GM18498 (cell line): Measurements from ENCODE around the gene MTREX.

Experiments
- ATAC-seq: cut with Tn5 transposase; IDR thresholded peaks from one replicate; pipeline ENCODE4 v1.9.1; 2021; ENCODE audit warnings: mild to moderate bottlenecking, moderate library complexity; ENCODE audit not compliant: unreplicated experiment

MTREX gene

DNA sequence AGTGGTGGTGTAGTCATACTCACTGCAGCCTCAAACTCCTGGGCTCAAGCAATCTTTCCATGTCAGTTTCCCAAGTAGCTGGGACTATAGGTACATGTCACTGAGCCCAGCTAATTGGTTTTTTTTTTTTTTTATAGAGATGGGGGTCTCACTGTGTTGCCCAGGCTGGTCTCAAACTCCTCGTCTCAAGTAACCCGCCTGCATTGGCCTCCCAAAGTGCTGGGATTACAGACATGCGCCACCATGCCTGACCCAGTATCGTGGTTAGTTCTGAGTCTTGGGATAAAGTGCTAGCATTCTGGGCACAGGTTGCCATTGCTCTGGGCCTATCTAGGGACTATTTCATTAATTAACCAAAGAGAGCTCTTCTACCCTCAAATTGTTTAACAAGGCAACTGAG is 118.7 kb downstream of the MTREX start:
- ATAC-seq, result no peak

- no peak for ATAC-seq
These were observed 119.4 kb downstream of the MTREX start for GRCh38 chr5:55427157-55427556.

DNA sequence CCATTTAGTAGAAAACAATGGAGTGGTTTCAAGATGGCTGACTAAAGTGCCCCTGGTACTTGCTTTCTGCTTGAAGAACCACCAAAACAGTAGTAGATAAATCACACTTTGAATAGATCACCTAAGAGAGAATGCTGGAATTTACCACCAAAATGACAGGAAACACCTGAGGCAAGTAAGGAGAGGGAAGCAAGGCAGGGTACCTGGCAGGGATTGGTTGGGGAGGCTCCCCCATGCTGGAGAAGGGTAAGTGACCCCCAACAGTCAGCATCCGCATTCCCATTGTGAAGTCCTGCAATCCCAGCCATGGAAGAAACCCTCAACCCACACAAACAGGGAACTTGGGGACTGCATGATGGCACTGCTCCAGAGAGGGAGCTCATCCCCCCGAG is 121.4 kb downstream of the MTREX start:
- no peak for ATAC-seq

GRCh38 chr5:55429613-55430253 is 121.9 kb downstream of the MTREX start:
- no peak for ATAC-seq

DNA sequence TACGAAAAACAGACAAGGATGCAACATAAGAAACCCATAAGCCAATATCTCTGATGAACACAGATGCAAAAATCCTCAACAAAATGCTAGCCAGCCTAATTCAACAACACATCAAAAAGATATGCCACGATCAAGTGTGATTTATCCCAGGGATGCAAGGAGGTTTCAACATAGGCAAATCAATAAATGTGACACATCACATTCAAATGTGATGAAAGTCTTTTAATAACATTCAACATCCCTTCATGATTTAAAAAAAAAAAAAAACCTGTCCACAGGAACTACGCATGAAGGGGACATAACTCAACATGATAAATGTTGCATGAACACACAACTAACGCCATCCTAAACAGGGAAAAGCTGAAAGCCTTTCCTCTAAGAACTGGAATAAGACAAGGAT is 124.8 kb downstream of the MTREX start:
- no peak for ATAC-seq

- no peak for ATAC-seq
These were observed 129.7 kb downstream of the MTREX start for GRCh38 chr5:55437452-55437851.

DNA sequence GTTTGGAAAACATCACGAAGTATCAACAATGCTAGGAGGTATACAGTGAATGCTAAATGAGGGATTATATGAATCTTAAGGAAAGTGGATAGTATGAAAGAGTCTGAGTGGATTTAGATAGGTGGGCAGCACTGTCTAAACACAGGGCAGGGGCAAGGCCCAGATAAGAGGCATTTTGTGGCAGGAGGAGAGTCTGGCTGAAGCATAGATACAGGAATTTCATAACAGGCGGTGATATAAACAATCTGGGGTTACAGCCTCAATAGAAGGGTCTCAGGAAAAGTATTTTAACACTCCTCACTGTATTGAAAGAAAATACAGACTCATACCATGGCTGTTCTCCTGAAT is 130.0 kb downstream of the MTREX start:
- no peak for ATAC-seq

GRCh38 chr5:55438998-55439397 is 131.2 kb downstream of the MTREX start:
- no peak for ATAC-seq

GRCh38 chr5:55440188-55440646 is 132.4 kb downstream of the MTREX start:
- ATAC-seq, result no peak

DNA sequence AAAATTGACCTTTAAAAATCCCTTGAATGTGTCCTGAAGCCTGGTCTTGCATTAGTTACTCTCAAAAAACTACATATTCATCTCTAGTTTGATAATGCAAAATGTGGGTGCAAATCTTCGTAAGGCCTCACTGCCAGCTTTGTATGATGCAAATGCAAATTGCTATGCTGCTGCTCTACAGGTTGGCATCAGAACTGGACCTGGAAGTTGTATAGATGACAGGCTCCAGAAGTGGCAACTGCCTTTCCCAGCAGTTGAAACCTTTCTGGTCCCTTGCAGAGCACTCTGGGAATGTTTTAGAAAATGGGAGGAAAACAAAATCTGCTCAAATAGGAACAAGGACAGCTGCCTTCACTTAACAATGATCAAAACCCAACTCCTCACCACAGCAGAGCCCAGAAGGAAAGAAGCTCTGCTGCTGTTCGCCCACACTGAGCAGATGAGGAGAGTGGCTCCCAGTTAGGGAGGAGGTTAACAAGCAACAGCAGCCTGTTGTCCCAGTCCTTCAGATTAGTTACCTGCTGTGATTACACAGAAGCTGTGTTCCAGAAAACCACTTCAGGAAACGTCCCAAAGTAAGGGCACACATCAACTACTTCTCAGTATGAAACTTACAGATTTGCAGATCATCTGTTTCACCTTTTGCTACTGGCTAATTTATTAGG is 133.4 kb downstream of the MTREX start:
- ATAC-seq, result no peak

GRCh38 chr5:55441954-55442353 is 134.2 kb downstream of the MTREX start:
- no peak for ATAC-seq

GRCh38 chr5:55445791-55446190 is 138.0 kb downstream of the MTREX start:
- ATAC-seq, result no peak

- no peak for ATAC-seq
These were observed 139.0 kb downstream of the MTREX start for GRCh38 chr5:55446640-55447351.

- ATAC-seq, result no peak
These were observed 142.4 kb downstream of the MTREX start for GRCh38 chr5:55450050-55450765.

- ATAC-seq, result no peak
These were observed 144.2 kb downstream of the MTREX start for GRCh38 chr5:55451976-55452375.

DNA sequence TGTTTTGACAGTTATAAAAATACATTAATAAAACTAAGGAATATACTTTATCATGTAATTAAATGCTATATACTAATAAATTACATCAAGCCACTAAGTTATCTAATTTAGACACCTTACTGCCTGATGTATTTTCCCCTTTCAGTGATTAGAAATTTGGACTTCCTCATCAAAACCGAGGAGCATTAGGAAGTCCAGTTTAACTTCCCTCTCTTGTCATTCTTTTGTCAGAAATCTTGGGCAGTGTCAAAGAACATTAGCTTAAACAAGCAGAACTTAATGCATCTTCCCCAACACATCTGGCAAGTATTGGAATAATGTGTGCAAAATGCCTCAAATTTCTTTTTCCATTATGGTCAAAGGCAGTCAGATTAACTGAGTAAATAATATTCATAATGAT is 145.4 kb downstream of the MTREX start:
- no peak for ATAC-seq

DNA sequence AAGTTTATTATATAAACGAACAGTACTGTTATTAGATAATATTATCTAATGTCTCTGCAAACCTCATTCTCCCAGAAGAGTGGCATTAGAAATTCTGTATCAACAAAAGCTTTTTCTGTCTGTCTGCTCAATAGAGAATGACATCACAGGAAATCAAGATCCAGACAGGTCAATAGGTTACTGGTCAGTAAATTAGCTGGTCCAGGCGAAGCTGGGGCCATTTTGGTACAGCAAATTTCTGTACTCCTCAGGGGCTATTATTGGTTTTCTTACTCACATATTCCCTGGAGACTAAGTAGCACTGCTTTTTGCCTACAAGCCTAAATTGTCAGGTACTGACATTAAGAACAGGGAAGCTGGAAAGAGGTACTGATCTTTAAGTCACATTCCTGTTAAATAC is 146.5 kb downstream of the MTREX start:
- no peak for ATAC-seq

DNA sequence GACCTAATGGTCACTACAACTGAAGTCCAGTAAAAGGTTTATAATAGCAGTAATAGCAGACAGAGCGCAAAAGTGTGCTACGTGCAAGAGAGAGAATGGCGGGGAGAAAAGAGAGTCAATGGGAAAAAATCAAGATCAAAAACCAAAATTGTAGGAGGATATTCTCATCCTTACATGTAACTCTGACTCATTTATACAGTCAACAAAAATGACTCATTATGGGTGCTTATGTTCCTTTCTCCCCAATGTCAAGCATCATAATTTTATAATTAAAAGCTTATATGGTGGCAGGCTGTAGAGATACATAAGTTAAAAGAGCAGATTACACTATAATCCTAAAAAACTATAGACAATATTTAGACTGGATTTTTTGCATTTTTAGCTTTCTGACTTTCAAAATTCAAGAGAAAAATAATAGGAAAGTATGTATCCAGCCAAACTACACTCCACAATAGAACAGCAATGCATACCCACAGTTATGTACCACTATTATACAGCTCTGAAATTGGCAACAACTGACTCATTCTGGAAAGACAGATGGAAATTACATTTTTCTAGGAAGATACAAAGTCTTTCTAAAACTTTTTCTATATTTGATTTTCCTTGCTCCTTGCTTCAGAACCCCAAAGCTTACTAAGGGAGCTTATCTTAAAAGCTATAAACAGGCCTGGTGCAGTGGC is 148.6 kb downstream of the MTREX start:
- no peak for ATAC-seq

- no peak for ATAC-seq
These were observed 151.8 kb downstream of the MTREX start for GRCh38 chr5:55459572-55459971.

- no peak for ATAC-seq
These were observed 155.8 kb downstream of the MTREX start for GRCh38 chr5:55463613-55464012.
